ENCODE results near the gene SORBS1. TPM values are rescaled to one million over a fixed set of nuclear protein-coding genes. Genes with fewer than 3 reads are reported as not detected.
A peak's percentile ranks its signal among the peaks of the same experiment; 100 is the strongest.

SORBS1 gene
- total RNA-seq, 4 donors from 2014 or later = 23.3 to 359 (median 72.2) TPM

DNA sequence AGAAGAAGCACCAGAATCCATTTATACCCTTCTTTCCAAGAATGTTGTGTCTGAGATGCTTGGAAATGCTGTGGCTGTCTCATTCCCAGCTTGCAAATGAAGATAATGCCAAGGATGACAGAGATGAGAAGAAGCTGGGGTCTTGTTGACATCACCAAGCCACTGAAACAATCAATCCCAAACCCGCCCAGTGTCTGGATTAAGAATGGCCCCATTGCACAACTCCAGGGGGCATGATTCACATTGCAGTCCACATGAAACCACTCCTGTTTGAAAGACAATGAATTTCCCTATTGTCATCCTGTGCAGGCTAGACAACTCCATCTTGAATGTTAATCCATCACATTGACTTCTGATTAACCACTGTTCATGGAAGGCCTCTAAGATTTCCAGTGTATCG is 28.6 kb downstream of the SORBS1 start:
- no peak for DNase-seq
- intact Hi-C loops (cut with DNase I) = no loop called here
- H3K4me1 ChIP-seq = peaks cover 0 to 91% (median 17%) of the 10 kb centered on the region in 3 donors
- no peaks in the 10 kb centered on the region for H3K9me3 ChIP-seq
- H3K4me3 ChIP-seq = no peak overlapping the region
- H3K27me3 ChIP-seq = no peaks in the 10 kb centered on the region
- H3K27ac ChIP-seq = peak overlapping the region; percentile 5 to 88 (median 87)
- TF ChIP-seq, protein P1, sequence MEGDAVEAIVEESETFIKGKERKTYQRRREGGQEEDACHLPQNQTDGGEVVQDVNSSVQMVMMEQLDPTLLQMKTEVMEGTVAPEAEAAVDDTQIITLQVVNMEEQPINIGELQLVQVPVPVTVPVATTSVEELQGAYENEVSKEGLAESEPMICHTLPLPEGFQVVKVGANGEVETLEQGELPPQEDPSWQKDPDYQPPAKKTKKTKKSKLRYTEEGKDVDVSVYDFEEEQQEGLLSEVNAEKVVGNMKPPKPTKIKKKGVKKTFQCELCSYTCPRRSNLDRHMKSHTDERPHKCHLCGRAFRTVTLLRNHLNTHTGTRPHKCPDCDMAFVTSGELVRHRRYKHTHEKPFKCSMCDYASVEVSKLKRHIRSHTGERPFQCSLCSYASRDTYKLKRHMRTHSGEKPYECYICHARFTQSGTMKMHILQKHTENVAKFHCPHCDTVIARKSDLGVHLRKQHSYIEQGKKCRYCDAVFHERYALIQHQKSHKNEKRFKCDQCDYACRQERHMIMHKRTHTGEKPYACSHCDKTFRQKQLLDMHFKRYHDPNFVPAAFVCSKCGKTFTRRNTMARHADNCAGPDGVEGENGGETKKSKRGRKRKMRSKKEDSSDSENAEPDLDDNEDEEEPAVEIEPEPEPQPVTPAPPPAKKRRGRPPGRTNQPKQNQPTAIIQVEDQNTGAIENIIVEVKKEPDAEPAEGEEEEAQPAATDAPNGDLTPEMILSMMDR (IDR thresholded peaks at IDR 0.05) = no peak
- TF ChIP-seq POLR2A (IDR thresholded peaks at IDR 0.05) = no peak
- 75 to 78% methylated on average over 2 of the region's 2 CpGs for WGBS, 2 donors
- H3K36me3 ChIP-seq = no peaks in the 10 kb centered on the region

DNA sequence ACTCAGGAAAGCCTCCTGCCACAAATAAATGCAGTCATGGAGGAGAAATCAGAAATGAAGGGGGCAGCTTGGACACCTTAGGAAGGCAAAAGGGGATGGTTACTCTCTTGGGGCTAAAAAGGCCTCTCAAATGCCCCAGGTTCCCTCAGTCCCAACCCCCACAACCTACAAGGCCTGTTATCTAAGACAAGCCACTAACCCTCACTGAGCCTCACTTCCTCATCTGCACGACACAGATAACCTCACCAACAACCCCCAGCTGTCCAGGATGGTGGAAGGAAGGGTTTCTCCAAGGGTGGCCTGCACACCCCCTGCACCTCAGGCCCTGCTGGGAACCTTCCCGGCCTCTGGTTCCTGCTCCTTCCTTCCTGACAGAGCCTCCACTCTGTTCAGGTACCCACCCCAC is 29.2 kb downstream of the SORBS1 start:
- TF ChIP-seq, protein P1 (IDR thresholded peaks at IDR 0.05) = no peak
- TF ChIP-seq POLR2A (IDR thresholded peaks at IDR 0.05) = no peak
- DNase-seq = no peak
- intact Hi-C loops (cut with DNase I) = no loop called here
- Histone ChIP-seq H3K4me1 (peaks cover 0 to 90% (median 14%) of the 10 kb centered on the region in 3 donors), H3K27ac (peak overlapping the region; percentile 5 to 88 (median 87)), H3K9me3 (no peaks in the 10 kb centered on the region), H3K27me3 (no peaks in the 10 kb centered on the region), H3K4me3 (peak overlapping the region in 1 of 4 donors; percentile 6), H3K36me3 (no peaks in the 10 kb centered on the region)
- 52 to 54% methylated on average over 2 of the region's 2 CpGs for whole genome bisulfite sequencing, 2 donors

DNA sequence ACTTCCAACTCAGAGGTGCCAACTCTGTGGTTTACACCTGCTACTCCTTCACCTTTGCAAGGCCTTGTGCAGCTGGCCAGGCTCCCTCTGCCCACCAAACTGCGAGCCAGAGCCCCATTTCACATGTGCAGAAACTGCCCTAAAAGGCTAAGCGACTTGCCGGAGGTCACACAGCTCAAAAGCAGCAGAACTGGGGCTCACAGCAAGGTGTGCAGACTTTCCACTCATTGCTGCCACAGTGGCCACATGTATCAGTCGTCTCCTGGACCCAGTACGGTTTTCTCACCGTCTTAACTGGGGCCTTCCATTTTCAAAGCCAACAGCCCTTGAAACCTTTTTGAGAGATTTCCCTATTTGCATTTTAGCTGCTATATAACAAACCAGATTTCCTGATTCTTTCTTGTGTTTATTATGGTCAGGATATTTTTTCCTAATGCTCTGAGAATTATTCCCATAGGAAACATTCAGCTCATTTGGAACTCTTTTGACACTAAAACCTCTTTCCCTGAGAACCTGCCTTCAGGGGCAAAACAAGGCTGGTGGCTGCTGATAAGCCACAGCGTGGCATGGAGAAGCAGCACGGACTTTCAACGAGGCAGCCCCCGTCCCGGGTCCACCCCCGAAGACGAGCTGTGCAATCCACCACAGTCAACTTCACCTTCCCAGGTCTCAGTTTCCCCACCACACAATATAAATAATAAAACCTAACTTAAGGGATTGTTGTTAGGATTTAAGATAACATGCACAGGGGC is 29.9 kb downstream of the SORBS1 start:
- 61 to 75% methylated on average over 12 to 13 of the region's 13 CpGs for WGBS, 2 donors
- intact Hi-C loops (cut with DNase I) = no loop called here
- Histone ChIP-seq H3K4me1 (peaks cover 0 to 87% (median 14%) of the 10 kb centered on the region in 3 donors), H3K27me3 (no peaks in the 10 kb centered on the region), H3K27ac (peak overlapping the region; percentile 11 to 88 (median 87)), H3K36me3 (no peaks in the 10 kb centered on the region), H3K9me3 (no peaks in the 10 kb centered on the region), H3K4me3 (peak overlapping the region in 1 of 4 donors; percentile 6)
- TF ChIP-seq, protein P1 (IDR thresholded peaks at IDR 0.05) = no peak
- no peak for TF ChIP-seq POLR2A (IDR thresholded peaks at IDR 0.05)
- DNase-seq = no peak

DNA sequence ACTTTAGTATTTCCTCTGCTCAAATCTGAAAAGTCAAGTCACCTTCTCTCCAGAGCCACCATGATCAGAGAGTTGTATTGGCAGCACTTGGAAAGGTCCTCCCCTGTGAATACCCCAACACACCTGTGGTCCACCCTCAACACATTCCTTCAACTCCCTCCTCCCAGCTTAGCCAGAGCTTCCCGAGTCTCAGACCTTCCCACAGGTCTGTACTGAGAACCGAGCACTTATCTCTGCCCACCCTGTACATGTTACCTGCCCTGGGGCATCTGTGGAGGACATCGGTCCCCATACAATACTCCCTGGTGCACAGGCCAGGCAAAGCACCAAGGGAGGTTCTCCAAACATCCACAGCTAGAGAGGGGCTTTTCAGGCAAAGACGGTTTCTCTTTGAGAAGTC is 30.6 kb downstream of the SORBS1 start:
- WGBS, 2 donors = 73 to 85% methylated on average over 3 to 4 of the region's 4 CpGs
- DNase-seq = no peak
- Histone ChIP-seq H3K4me3 (no peak overlapping the region), H3K27ac (peak overlapping the region; percentile 11 to 88 (median 87)), H3K36me3 (no peaks in the 10 kb centered on the region), H3K4me1 (peaks cover 0 to 84% (median 14%) of the 10 kb centered on the region in 3 donors), H3K27me3 (no peaks in the 10 kb centered on the region), H3K9me3 (no peaks in the 10 kb centered on the region)
- intact Hi-C loops (cut with DNase I) = no loop called here
- TF ChIP-seq POLR2A (IDR thresholded peaks at IDR 0.05) = no peak
- TF ChIP-seq, protein P1 (IDR thresholded peaks at IDR 0.05) = no peak

DNA sequence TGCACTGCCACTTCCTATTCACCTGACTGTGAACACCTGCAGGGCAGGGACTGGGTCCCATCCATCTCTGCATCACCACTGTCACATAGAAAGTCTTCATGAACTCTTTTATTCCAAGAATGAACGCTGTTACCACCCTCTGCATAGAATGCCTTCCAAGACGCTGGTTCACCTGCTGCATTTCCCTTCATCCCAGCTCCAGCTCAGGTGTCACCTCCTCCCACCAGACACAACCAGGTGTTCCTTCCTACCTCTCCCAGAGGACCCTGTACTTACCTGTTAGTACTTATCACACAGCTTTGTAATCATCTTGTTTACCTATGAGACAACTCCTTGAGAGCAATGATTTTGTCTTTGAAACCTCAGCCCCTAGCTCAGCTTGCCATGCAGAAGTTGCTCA is 31.1 kb downstream of the SORBS1 start:
- Histone ChIP-seq H3K36me3 (no peaks in the 10 kb centered on the region), H3K4me1 (peaks cover 0 to 78% (median 14%) of the 10 kb centered on the region in 3 donors), H3K9me3 (no peaks in the 10 kb centered on the region), H3K27ac (peak overlapping the region in 3 of 4 donors; percentile 86 to 88 (median 88)), H3K27me3 (no peaks in the 10 kb centered on the region), H3K4me3 (no peak overlapping the region)
- WGBS, 2 donors = 85% methylated on average over 2 of the region's 2 CpGs
- no peak for TF ChIP-seq POLR2A (IDR thresholded peaks at IDR 0.05)
- TF ChIP-seq, protein P1 (IDR thresholded peaks at IDR 0.05) = no peak
- DNase-seq = no peak
- intact Hi-C loops (cut with DNase I) = no loop called here
